HUES48 (cell line): ENCODE results near the gene PPP1R17.

Source experiments
- H3K27ac ChIP-seq: one replicate; pipeline ENCODE4 v1.7.0; 2013; ENCODE audit warnings: low read depth, low read length, inconsistent platforms
- H3K27me3 ChIP-seq: 2 replicates; pipeline ENCODE4 v1.6.1; 2013; ENCODE audit warnings: mild to moderate bottlenecking, low read length; ENCODE audit not compliant: control insufficient read depth, insufficient read depth
- H3K36me3 ChIP-seq: 2 replicates; pipeline ENCODE4 v1.6.1; 2013; ENCODE audit warnings: low read length; ENCODE audit not compliant: control insufficient read depth, insufficient read depth
- H3K4me1 ChIP-seq: 2 replicates; pipeline ENCODE4 v1.6.1; 2013; ENCODE audit warnings: mild to moderate bottlenecking, low read length; ENCODE audit not compliant: control insufficient read depth, insufficient read depth
- H3K4me3 ChIP-seq: 2 replicates; pipeline ENCODE4 v1.5.1; 2013; ENCODE audit warnings: mild to moderate bottlenecking, low read depth, low read length
- H3K9ac ChIP-seq: 2 replicates; pipeline ENCODE4 v1.6.1; 2013; ENCODE audit warnings: mild to moderate bottlenecking, low read depth, low read length, moderate library complexity
- H3K9me3 ChIP-seq: 2 replicates; pipeline ENCODE4 v1.6.1; 2013; ENCODE audit warnings: low read length; ENCODE audit not compliant: control insufficient read depth, insufficient read depth

PPP1R17 gene

GRCh38 chr7:31699050-31699449 lies 12.0 kb downstream of the PPP1R17 start:
- Histone ChIP-seq H3K4me3 (no peak overlapping the region), H3K4me1 (no peaks in the 10 kb centered on the region), H3K36me3 (no peaks in the 10 kb centered on the region), H3K27me3 (no peaks in the 10 kb centered on the region; the same call in 1 of the 2 replicates), H3K9ac (no peak overlapping the region), H3K9me3 (no peaks in the 10 kb centered on the region), H3K27ac (no peak overlapping the region)

- no peaks in the 10 kb centered on the region for H3K4me1 ChIP-seq
- H3K4me3 ChIP-seq = no peak overlapping the region
- H3K9me3 ChIP-seq = no peaks in the 10 kb centered on the region
- H3K27me3 ChIP-seq = peaks cover 5% of the 10 kb centered on the region
- H3K9ac ChIP-seq = no peak overlapping the region
- H3K36me3 ChIP-seq = no peaks in the 10 kb centered on the region
- no peak overlapping the region for H3K27ac ChIP-seq
Observed at GRCh38 chr7:31702354-31702753, 15.3 kb downstream of the PPP1R17 start.

GRCh38 chr7:31705377-31705776 lies 18.4 kb downstream of the PPP1R17 start:
- Histone ChIP-seq H3K4me3 (no peak overlapping the region), H3K36me3 (no peaks in the 10 kb centered on the region), H3K4me1 (peaks cover 14% of the 10 kb centered on the region), H3K9ac (no peak overlapping the region), H3K27ac (no peak overlapping the region), H3K27me3 (peaks cover 17% of the 10 kb centered on the region), H3K9me3 (no peaks in the 10 kb centered on the region)

GRCh38 chr7:31707089-31707488 lies 20.1 kb downstream of the PPP1R17 start:
- Histone ChIP-seq H3K4me1 (peaks cover 22% of the 10 kb centered on the region), H3K27me3 (peaks cover 30% of the 10 kb centered on the region), H3K4me3 (no peak overlapping the region), H3K36me3 (no peaks in the 10 kb centered on the region), H3K9me3 (peaks cover 1% of the 10 kb centered on the region; the same call in 1 of the 2 replicates), H3K27ac (no peak overlapping the region), H3K9ac (no peak overlapping the region)

- no peak overlapping the region for H3K9ac ChIP-seq
- H3K4me1 ChIP-seq = peaks cover 22% of the 10 kb centered on the region
- H3K27me3 ChIP-seq = peaks cover 30% of the 10 kb centered on the region
Observed at GRCh38 chr7:31710171-31710570, 23.2 kb downstream of the PPP1R17 start.

GRCh38 chr7:31716355-31716754 lies 29.3 kb downstream of the PPP1R17 start:
- no peak overlapping the region for H3K27ac ChIP-seq
- H3K4me1 ChIP-seq = no peaks in the 10 kb centered on the region
- no peaks in the 10 kb centered on the region for H3K36me3 ChIP-seq
- no peak overlapping the region for H3K9ac ChIP-seq
- H3K4me3 ChIP-seq = no peak overlapping the region
- peaks cover 4% of the 10 kb centered on the region for H3K27me3 ChIP-seq
- peaks cover 5% of the 10 kb centered on the region; the same call in 1 of the 2 replicates for H3K9me3 ChIP-seq

More at GRCh38 chr7:31710171-31710570, 23.2 kb downstream of the PPP1R17 start:
- Histone ChIP-seq H3K27ac (peak overlapping the region; percentile 76), H3K9me3 (peaks cover 5% of the 10 kb centered on the region; the same call in 1 of the 2 replicates), H3K36me3 (no peaks in the 10 kb centered on the region), H3K4me3 (peak overlapping the region; percentile 28; the same call in 1 of the 2 replicates)

- H3K4me3 ChIP-seq = no peak overlapping the region
- no peak overlapping the region for H3K27ac ChIP-seq
- no peak overlapping the region for H3K9ac ChIP-seq
- no peaks in the 10 kb centered on the region for H3K4me1 ChIP-seq
- H3K27me3 ChIP-seq = no peaks in the 10 kb centered on the region
- no peaks in the 10 kb centered on the region for H3K36me3 ChIP-seq
- H3K9me3 ChIP-seq = no peaks in the 10 kb centered on the region
Observed at GRCh38 chr7:31720366-31720765, 33.4 kb downstream of the PPP1R17 start.

GRCh38 chr7:31724696-31725095 lies 37.7 kb downstream of the PPP1R17 start:
- H3K36me3 ChIP-seq = no peaks in the 10 kb centered on the region
- H3K4me3 ChIP-seq = no peak overlapping the region
- no peak overlapping the region for H3K9ac ChIP-seq
- no peaks in the 10 kb centered on the region for H3K4me1 ChIP-seq
- no peaks in the 10 kb centered on the region for H3K9me3 ChIP-seq
- no peak overlapping the region for H3K27ac ChIP-seq
- H3K27me3 ChIP-seq = no peaks in the 10 kb centered on the region

GRCh38 chr7:31729195-31729804 lies 42.3 kb downstream of the PPP1R17 start:
- no peaks in the 10 kb centered on the region for H3K4me1 ChIP-seq
- H3K9me3 ChIP-seq = no peaks in the 10 kb centered on the region
- no peaks in the 10 kb centered on the region for H3K27me3 ChIP-seq
- H3K36me3 ChIP-seq = no peaks in the 10 kb centered on the region
- H3K27ac ChIP-seq = no peak overlapping the region
- H3K9ac ChIP-seq = no peak overlapping the region
- no peak overlapping the region for H3K4me3 ChIP-seq

- Histone ChIP-seq H3K27me3 (no peaks in the 10 kb centered on the region), H3K9me3 (no peaks in the 10 kb centered on the region), H3K36me3 (no peaks in the 10 kb centered on the region), H3K4me3 (no peak overlapping the region), H3K27ac (no peak overlapping the region), H3K4me1 (peaks cover 5% of the 10 kb centered on the region; the same call in 1 of the 2 replicates), H3K9ac (no peak overlapping the region)
Observed at GRCh38 chr7:31734456-31734855, 47.4 kb downstream of the PPP1R17 start.

- peaks cover 5% of the 10 kb centered on the region; the same call in 1 of the 2 replicates for H3K4me1 ChIP-seq
- H3K36me3 ChIP-seq = no peaks in the 10 kb centered on the region
- no peak overlapping the region for H3K9ac ChIP-seq
- no peaks in the 10 kb centered on the region for H3K9me3 ChIP-seq
- H3K4me3 ChIP-seq = no peak overlapping the region
- H3K27me3 ChIP-seq = no peaks in the 10 kb centered on the region
- no peak overlapping the region for H3K27ac ChIP-seq
Observed at GRCh38 chr7:31735991-31736982, 49.3 kb downstream of the PPP1R17 start.
